WTC11 (cell line): ENCODE data around the gene ACR. TPM values are rescaled to one million over a fixed set of nuclear protein-coding genes. Genes with fewer than 3 reads are reported as not detected.

Experiments
- ATAC-seq: fragments of 200-7000 bp; cut with Tn5 transposase; 2 replicates; pipeline ENCODE4 v1.10.0; 2021; ENCODE audit warnings: mild to moderate bottlenecking, moderate library complexity
- CTCF ChIA-PET: fragments of 300-600 bp; sonication (Branson Sonifier 250); formaldehyde crosslinking; loops from one replicate; lab custom pipeline; 2021; ENCODE audit warnings: antibody characterized with exemption; lab: Charles Lee
- POLR2A ChIA-PET: fragments of 350-600 bp; sonication (Branson Sonifier 250); formaldehyde crosslinking; loops from one replicate; lab custom pipeline; 2021; ENCODE audit warnings: antibody characterized with exemption; lab: Charles Lee
- DNase-seq: peaks from one replicate; pipeline ENCODE4 v3.0.0; 2021; ENCODE audit warnings: low spot score
- H3K27ac Mint-ChIP-seq: 2 replicates; pipeline ENCODE4 v1.8.0; 2021; ENCODE audit warnings: mixed read lengths
- H3K27me3 Mint-ChIP-seq: 2 replicates; pipeline ENCODE4 v1.8.0; 2021; ENCODE audit warnings: low read depth, mild to moderate bottlenecking, moderate library complexity, mixed read lengths
- H3K36me3 Mint-ChIP-seq: 2 replicates; pipeline ENCODE4 v1.8.0; 2021; ENCODE audit warnings: mixed read lengths
- H3K4me1 Mint-ChIP-seq: 2 replicates; pipeline ENCODE4 v1.8.0; 2022; ENCODE audit warnings: mixed read lengths
- H3K4me3 Mint-ChIP-seq: 2 replicates; pipeline ENCODE4 v1.8.0; 2021; ENCODE audit warnings: mild to moderate bottlenecking, moderate library complexity, mixed read lengths
- H3K9me3 Mint-ChIP-seq: 2 replicates; pipeline ENCODE4 v1.8.0; 2021; ENCODE audit warnings: mixed read lengths
- AR ChIP-seq: fragments of 250-450 bp; sonication (Bioruptor Pico); IDR thresholded peaks from 2 replicates; pipeline ENCODE4 v1.9.0; 2021; ENCODE audit warnings: mild to moderate bottlenecking
- ARID4B ChIP-seq: sonication (generic); formaldehyde crosslinking; IDR thresholded peaks from 2 replicates; pipeline ENCODE4 v1.8.0; 2023; ENCODE audit warnings: missing genetic modification reagents, mild to moderate bottlenecking, borderline replicate concordance
- E2F4 ChIP-seq: sonication (generic); formaldehyde crosslinking; IDR thresholded peaks from 2 replicates; pipeline ENCODE4 v1.8.1; 2022; ENCODE audit warnings: low read depth, mild to moderate bottlenecking, moderate library complexity, missing genetic modification reagents, borderline replicate concordance
- E2F5 ChIP-seq: sonication (generic); formaldehyde crosslinking; IDR thresholded peaks from 2 replicates; pipeline ENCODE4 v1.8.1; 2022; ENCODE audit warnings: mild to moderate bottlenecking, moderate library complexity, missing genetic modification reagents
- EMX1 ChIP-seq: fragments of 250-450 bp; sonication (Bioruptor Pico); IDR thresholded peaks from 2 replicates; pipeline ENCODE4 v1.8.0; 2021; ENCODE audit warnings: mild to moderate bottlenecking
- FOXK1 ChIP-seq: sonication (generic); formaldehyde crosslinking; IDR thresholded peaks from 2 replicates; pipeline ENCODE4 v1.8.0; 2022; ENCODE audit warnings: mild to moderate bottlenecking, moderate library complexity, missing genetic modification reagents
- FOXP4 ChIP-seq: sonication (generic); formaldehyde crosslinking; IDR thresholded peaks from 2 replicates; pipeline ENCODE4 v1.8.0; 2022; ENCODE audit warnings: mild to moderate bottlenecking, missing genetic modification reagents
- GABPB1 ChIP-seq: sonication (generic); formaldehyde crosslinking; IDR thresholded peaks from 2 replicates; pipeline ENCODE4 v1.8.1; 2023; ENCODE audit warnings: mild to moderate bottlenecking, missing genetic modification reagents
- NFYB ChIP-seq: sonication (generic); formaldehyde crosslinking; conservative IDR thresholded peaks from 2 replicates; pipeline ENCODE4 v1.8.0; 2022; ENCODE audit warnings: low read depth, missing genetic modification reagents
- NR1H2 ChIP-seq: sonication (generic); formaldehyde crosslinking; IDR thresholded peaks from 2 replicates; pipeline ENCODE4 v1.9.0; 2021; ENCODE audit warnings: mild to moderate bottlenecking, moderate library complexity, missing genetic modification reagents
- NR3C1 ChIP-seq: sonication (generic); formaldehyde crosslinking; conservative IDR thresholded peaks from 2 replicates; pipeline ENCODE4 v1.8.1; 2023; ENCODE audit warnings: low read depth, mild to moderate bottlenecking, missing genetic modification reagents
- SP1 ChIP-seq: sonication (generic); formaldehyde crosslinking; conservative IDR thresholded peaks from 2 replicates; pipeline ENCODE4 v1.8.1; 2022; ENCODE audit warnings: missing genetic modification reagents
- USF1 ChIP-seq: sonication (generic); formaldehyde crosslinking; IDR thresholded peaks from 2 replicates; pipeline ENCODE4 v1.8.0; 2022; ENCODE audit warnings: mild to moderate bottlenecking, missing genetic modification reagents
- ZNF219 ChIP-seq: sonication (generic); formaldehyde crosslinking; IDR thresholded peaks from 2 replicates; pipeline ENCODE4 v1.8.0; 2023; ENCODE audit warnings: missing genetic modification reagents, mild to moderate bottlenecking, borderline replicate concordance
- ZNF281 ChIP-seq: sonication (generic); formaldehyde crosslinking; IDR thresholded peaks from 2 replicates; pipeline ENCODE4 v1.8.0; 2023; ENCODE audit warnings: mild to moderate bottlenecking, missing genetic modification reagents
- ZNF317 ChIP-seq: sonication (generic); formaldehyde crosslinking; IDR thresholded peaks from 2 replicates; pipeline ENCODE4 v1.8.1; 2023; ENCODE audit warnings: low read depth, mild to moderate bottlenecking, moderate library complexity, missing genetic modification reagents, borderline replicate concordance
- ZNF532 ChIP-seq: fragments of 250-450 bp; sonication (Bioruptor Pico); IDR thresholded peaks from 2 replicates; pipeline ENCODE4 v1.9.0; 2021; ENCODE audit warnings: mild to moderate bottlenecking, borderline replicate concordance
- ZNF671 ChIP-seq: fragments of 250-450 bp; sonication (Bioruptor Pico); IDR thresholded peaks from 2 replicates; pipeline ENCODE4 v1.8.0; 2021; ENCODE audit warnings: mild to moderate bottlenecking
- total RNA-seq: library from RNA; stranded (reverse); gene quantifications from 3 replicates; pipeline ENCODE4 v1.2.3, GENCODE V29; 2021

Gene ACR
- total RNA-seq, 1 experiment from 2014 or later = 0.46 TPM

- peaks cover 47% of the 10 kb centered on the region for H3K27me3 Mint-ChIP-seq
- peaks cover 4% of the 10 kb centered on the region for H3K4me1 Mint-ChIP-seq
- ChIA-PET CTCF (interaction anchor here (0.6 to 2.1 kb wide), 3 partner anchors 26 to 185 kb away, joined by 3 to 6 read pairs (median 5); no protein-coding TSS in a partner anchor), POLR2A (no interaction called here)
- H3K9me3 Mint-ChIP-seq = no peaks in the 10 kb centered on the region
- no peak overlapping the region for H3K4me3 Mint-ChIP-seq
- ATAC-seq (no peak), DNase-seq (no peak)
- no peak overlapping the region for H3K27ac Mint-ChIP-seq
- no peaks in the 10 kb centered on the region for H3K36me3 Mint-ChIP-seq
- no peak for TF ChIP-seq SP1 (CRISPR knock-in tag)
- no peak for TF ChIP-seq ARID4B (CRISPR knock-in tag)
- TF ChIP-seq ZNF317 = no peak
- TF ChIP-seq NFYB (CRISPR knock-in tag) = no peak
- no peak for TF ChIP-seq E2F4 (CRISPR knock-in tag)
- TF ChIP-seq E2F5 (CRISPR knock-in tag) = no peak
- TF ChIP-seq ZNF281 (CRISPR knock-in tag) = no peak
- no peak for TF ChIP-seq ZNF671 (CRISPR knock-in tag)
- TF ChIP-seq NR3C1 = no peak
- no peak for TF ChIP-seq ZNF532 (CRISPR knock-in tag)
- no peak for TF ChIP-seq ZNF219 (CRISPR knock-in tag)
- TF ChIP-seq USF1 (CRISPR knock-in tag) = no peak
- TF ChIP-seq NR1H2 = no peak
- TF ChIP-seq EMX1 (CRISPR knock-in tag) = no peak
- no peak for TF ChIP-seq AR (CRISPR knock-in tag)
- no peak for TF ChIP-seq FOXK1 (CRISPR knock-in tag)
- no peak for TF ChIP-seq GABPB1 (CRISPR knock-in tag)
- no peak for TF ChIP-seq FOXP4 (CRISPR knock-in tag)
Observed at GRCh38 chr22:50725597-50725996, 12.4 kb upstream of the ACR start.
